ENCODE data around the gene RTN4RL2.

RTN4RL2 gene

DNA sequence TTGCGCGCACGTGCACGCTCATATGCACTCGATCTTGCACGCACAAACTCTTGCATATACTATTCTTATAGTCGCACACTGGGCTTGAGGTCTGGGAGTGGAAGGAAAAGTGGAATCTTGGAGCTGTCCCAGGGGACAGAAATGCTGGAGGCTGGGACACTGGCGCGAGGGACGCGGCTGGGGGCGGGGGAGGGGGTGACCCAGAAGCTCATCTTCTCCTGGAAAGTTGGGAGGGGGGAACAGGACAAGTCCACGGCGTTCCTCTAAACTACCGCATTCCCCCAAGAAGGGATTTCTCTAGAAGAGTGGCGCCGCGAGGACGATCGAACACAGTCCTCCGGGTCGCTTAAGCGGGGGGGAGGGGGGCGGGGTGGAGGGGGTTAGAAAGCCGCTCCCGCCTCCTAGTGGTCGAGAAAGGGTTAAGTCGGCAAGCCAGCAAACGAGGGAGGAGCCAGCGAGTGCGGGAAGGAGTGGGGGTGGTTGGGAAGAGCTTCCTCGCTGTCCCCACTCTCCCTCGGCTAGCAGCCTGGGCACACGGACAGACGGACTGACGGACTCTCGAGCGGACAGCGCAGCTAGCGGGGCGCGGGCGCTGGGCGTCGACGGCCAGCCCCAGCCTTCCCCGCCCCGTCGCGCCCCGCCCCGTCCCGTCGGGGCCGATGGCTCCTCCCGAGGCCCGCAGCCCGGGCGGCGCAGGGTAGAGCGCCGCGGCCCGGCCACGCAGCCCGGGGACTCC lies at the start of gene RTN4RL2:
Gene RTN4RL2 (plus strand): TSS at position 507 of the 736 bp plus-strand sequence. CDS start 338 bp downstream, outside the sequence.
- peak; percentile 87 for DNase-seq (ENCODE audit: insufficient read length, low spot score)
- TF ChIP-seq CTCF (IDR thresholded peaks at IDR 0.05; ENCODE audit: insufficient read depth, missing control alignments) = peak; percentile 28
- FAIRE-seq = no peak

DNA sequence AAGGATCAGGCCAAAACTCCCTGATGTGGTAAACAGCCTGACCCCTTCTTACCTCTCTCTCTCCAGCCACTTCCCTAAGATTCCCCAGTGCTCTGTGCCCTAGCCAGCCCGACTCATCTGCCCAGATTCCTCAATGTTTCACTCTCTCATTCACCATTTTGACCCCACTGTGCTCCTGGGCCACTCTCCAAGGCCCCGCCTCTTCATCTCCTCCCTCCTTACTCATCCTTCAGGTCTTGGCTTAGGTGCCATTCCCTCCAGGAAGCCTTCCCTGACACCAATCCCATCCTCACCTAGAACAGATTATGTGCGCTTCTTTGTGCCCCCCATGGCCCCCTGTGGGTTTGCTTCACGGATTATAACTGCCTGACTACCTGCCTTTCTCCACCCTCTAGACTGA lies 46.6 kb upstream of the RTN4RL2 start:
- no peak for TF ChIP-seq CTCF (IDR thresholded peaks at IDR 0.05; ENCODE audit: insufficient read depth, missing control alignments)
- FAIRE-seq (no peak), DNase-seq (ENCODE audit: insufficient read length, low spot score) (no peak)

DNA sequence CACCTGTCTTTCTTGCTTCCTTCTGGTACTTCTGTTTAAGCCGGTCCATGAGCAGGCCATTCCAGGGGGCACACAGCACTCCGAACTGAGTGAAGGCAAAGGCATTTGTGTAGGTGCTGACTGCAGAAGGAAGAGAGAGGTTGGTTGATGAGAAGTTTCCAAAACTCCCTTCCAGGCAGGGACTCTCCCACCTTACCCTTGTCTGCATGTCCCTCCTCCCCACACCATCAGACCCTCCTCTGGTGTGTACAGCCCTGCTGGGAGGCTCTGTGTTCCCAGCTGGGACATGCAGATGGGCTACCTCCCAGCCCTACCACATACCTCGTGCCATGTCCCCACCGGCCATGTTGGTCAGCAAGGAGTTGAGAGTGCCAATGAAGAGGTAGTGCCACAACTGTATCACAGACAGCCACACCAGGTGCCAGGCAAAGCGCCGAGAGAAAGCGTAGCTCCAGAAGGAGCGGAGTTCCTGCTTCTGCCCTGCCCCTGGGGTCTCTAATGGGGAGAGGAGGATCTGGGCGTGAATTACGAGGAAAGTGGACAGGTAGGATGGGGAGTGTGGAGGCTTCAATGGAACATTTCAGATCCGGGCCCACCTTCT lies 45.6 kb upstream of the RTN4RL2 start:
- FAIRE-seq = no peak
- TF ChIP-seq CTCF (IDR thresholded peaks at IDR 0.05; ENCODE audit: insufficient read depth, missing control alignments) = no peak
- DNase-seq (ENCODE audit: insufficient read length, low spot score) = no peak

- no peak for FAIRE-seq
- no peak for TF ChIP-seq CTCF (IDR thresholded peaks at IDR 0.05; ENCODE audit: insufficient read depth, missing control alignments)
- no peak for DNase-seq (ENCODE audit: insufficient read length, low spot score)
These were observed 43.9 kb upstream of the RTN4RL2 start for GRCh38 chr11:57416436-57416835.

- no peak for TF ChIP-seq CTCF (IDR thresholded peaks at IDR 0.05; ENCODE audit: insufficient read depth, missing control alignments)
- FAIRE-seq (no peak), DNase-seq (ENCODE audit: insufficient read length, low spot score) (no peak)
These were observed 43.3 kb upstream of the RTN4RL2 start for GRCh38 chr11:57417056-57417455.

GRCh38 chr11:57418131-57418530 lies 42.2 kb upstream of the RTN4RL2 start:
- TF ChIP-seq CTCF (IDR thresholded peaks at IDR 0.05; ENCODE audit: insufficient read depth, missing control alignments) = no peak
- no peak for DNase-seq (ENCODE audit: insufficient read length, low spot score)
- FAIRE-seq = no peak

GRCh38 chr11:57419146-57419545 lies 41.2 kb upstream of the RTN4RL2 start:
- FAIRE-seq (no peak), DNase-seq (ENCODE audit: insufficient read length, low spot score) (no peak)
- no peak for TF ChIP-seq CTCF (IDR thresholded peaks at IDR 0.05; ENCODE audit: insufficient read depth, missing control alignments)

Data from D721Med (cell line).